ENCODE data around the gene HYAL3. TPM values are rescaled to one million over a fixed set of nuclear protein-coding genes. Genes with fewer than 3 reads are reported as not detected.
"Not testable (repeated sequence)": the region's sequence is repeated elsewhere in the genome, so short reads cannot be mapped to it uniquely, and the experiment has no call there.

HYAL3 gene
- total RNA-seq, 2 experiments from 2014 or later, result 9.7 to 12.7 TPM

GRCh38 chr3:50248387-50248786 is 50.8 kb downstream of the HYAL3 start:
- ATAC-seq (no peak), DNase-seq (no peak)
- POLR2A ChIA-PET, result no interaction called here
- Mint-ChIP-seq H3K27ac (peak overlapping the region; percentile 90), H3K4me1 (ENCODE audit: low read depth) (peaks cover 55% of the 10 kb centered on the region), H3K27me3 (ENCODE audit: low read depth) (no peaks in the 10 kb centered on the region), H3K9me3 (ENCODE audit: insufficient read depth) (no peaks in the 10 kb centered on the region), H3K36me3 (ENCODE audit: low read depth) (peaks cover 40% of the 10 kb centered on the region), H3K4me3 (no peak overlapping the region)
- CTCF ChIA-PET, result interaction anchor here (0.6 to 2.9 kb wide), 3 partner anchors 11 to 54 kb away, joined by 3 to 180 read pairs (median 3); no protein-coding TSS in a partner anchor

- CTCF ChIA-PET, result interaction anchor here (0.6 to 5.0 kb wide), 44 partner anchors 8 to 388 kb away, joined by 3 to 180 read pairs (median 5); partner anchors contain the start of genes GNAI2, GNAT1, HYAL2 and HYAL3
- Mint-ChIP-seq H3K9me3 (ENCODE audit: insufficient read depth) (no peaks in the 10 kb centered on the region), H3K27me3 (ENCODE audit: low read depth) (no peaks in the 10 kb centered on the region), H3K4me1 (ENCODE audit: low read depth) (peaks cover 73% of the 10 kb centered on the region), H3K27ac (peak overlapping the region; percentile 91), H3K36me3 (ENCODE audit: low read depth) (peaks cover 42% of the 10 kb centered on the region), H3K4me3 (peak overlapping the region; percentile 76)
- DNase-seq (peak; percentile 93), ATAC-seq (peak; percentile 81)
- POLR2A ChIA-PET, result interaction anchor here (0.7 to 2.7 kb wide), 6 partner anchors 10 to 81 kb away, joined by 3 to 24 read pairs (median 5); partner anchors contain the start of genes GNAI2, HYAL3, NAA80 and TUSC2
These were observed 52.7 kb downstream of the HYAL3 start for GRCh38 chr3:50246517-50246954.

- H3K27ac Mint-ChIP-seq, result peak overlapping the region; percentile 91
- POLR2A ChIA-PET, result interaction anchor here (0.7 to 2.7 kb wide), 5 partner anchors 9 to 82 kb away, joined by 3 to 24 read pairs (median 5); partner anchors contain the start of genes GNAI2, HYAL3, NAA80 and TUSC2
- no peaks in the 10 kb centered on the region for H3K27me3 Mint-ChIP-seq (ENCODE audit: low read depth)
- DNase-seq (peak; percentile 96), ATAC-seq (peak; percentile 83)
- CTCF ChIA-PET, result interaction anchor here (0.6 to 5.0 kb wide), 41 partner anchors 8 to 388 kb away, joined by 3 to 180 read pairs (median 6); partner anchors contain the start of genes GNAI2, GNAT1, HYAL2 and HYAL3
- peak overlapping the region; percentile 76 for H3K4me3 Mint-ChIP-seq
- no peaks in the 10 kb centered on the region for H3K9me3 Mint-ChIP-seq (ENCODE audit: insufficient read depth)
- H3K4me1 Mint-ChIP-seq (ENCODE audit: low read depth), result peaks cover 74% of the 10 kb centered on the region
- H3K36me3 Mint-ChIP-seq (ENCODE audit: low read depth), result peaks cover 41% of the 10 kb centered on the region
These were observed 53.2 kb downstream of the HYAL3 start for GRCh38 chr3:50245831-50246516.

GRCh38 chr3:50245251-50245745 is 53.9 kb downstream of the HYAL3 start:
- H3K27ac Mint-ChIP-seq, result peak overlapping the region; percentile 91
- ATAC-seq, result no peak
- peak overlapping the region; percentile 76 for H3K4me3 Mint-ChIP-seq
- ChIA-PET POLR2A (interaction anchor here (2.7 kb wide), 1 partner anchor 17 kb away, joined by 23 read pairs; no protein-coding TSS in a partner anchor), CTCF (interaction anchor here (5.0 kb wide), 1 partner anchor 10 kb away, joined by 122 read pairs; the partner anchor contains the start of gene GNAI2)
- no peaks in the 10 kb centered on the region for H3K9me3 Mint-ChIP-seq (ENCODE audit: insufficient read depth)
- no peak for DNase-seq
- H3K36me3 Mint-ChIP-seq (ENCODE audit: low read depth), result peaks cover 41% of the 10 kb centered on the region
- no peaks in the 10 kb centered on the region for H3K27me3 Mint-ChIP-seq (ENCODE audit: low read depth)
- H3K4me1 Mint-ChIP-seq (ENCODE audit: low read depth), result peaks cover 78% of the 10 kb centered on the region

GRCh38 chr3:50244813-50245212 is 54.4 kb downstream of the HYAL3 start:
- ChIA-PET POLR2A (interaction anchor here (2.7 to 4.0 kb wide), 2 partner anchors 17 kb away, joined by 17 to 23 read pairs; no protein-coding TSS in a partner anchor), CTCF (interaction anchor here (1.8 to 5.0 kb wide), 3 partner anchors 10 to 19 kb away, joined by 6 to 122 read pairs (median 55); partner anchors contain the start of gene GNAI2)
- H3K4me3 Mint-ChIP-seq, result peak overlapping the region; percentile 76
- H3K4me1 Mint-ChIP-seq (ENCODE audit: low read depth), result peaks cover 83% of the 10 kb centered on the region
- not testable (repeated sequence) for DNase-seq; H3K27me3 Mint-ChIP-seq (ENCODE audit: low read depth); H3K9me3 Mint-ChIP-seq (ENCODE audit: insufficient read depth); ATAC-seq
- peaks cover 41% of the 10 kb centered on the region for H3K36me3 Mint-ChIP-seq (ENCODE audit: low read depth)
- peak overlapping the region; percentile 91 for H3K27ac Mint-ChIP-seq

- DNase-seq (no peak), ATAC-seq (no peak)
- Mint-ChIP-seq H3K9me3 (ENCODE audit: insufficient read depth) (no peaks in the 10 kb centered on the region), H3K27me3 (ENCODE audit: low read depth) (no peaks in the 10 kb centered on the region), H3K4me1 (ENCODE audit: low read depth) (peaks cover 89% of the 10 kb centered on the region), H3K27ac (peak overlapping the region; percentile 95), H3K36me3 (ENCODE audit: low read depth) (peaks cover 48% of the 10 kb centered on the region), H3K4me3 (no peak overlapping the region)
- ChIA-PET POLR2A (interaction anchor here (0.6 to 4.0 kb wide), 3 partner anchors 8 to 48 kb away, joined by 3 to 17 read pairs (median 3); partner anchors contain the start of genes GNAI2 and IFRD2), CTCF (interaction anchor here (0.6 to 5.0 kb wide), 11 partner anchors 8 to 408 kb away, joined by 3 to 122 read pairs (median 6); partner anchors contain the start of gene GNAI2)
These were observed 55.7 kb downstream of the HYAL3 start for GRCh38 chr3:50243543-50243895.

- Mint-ChIP-seq H3K4me1 (ENCODE audit: low read depth) (peaks cover 88% of the 10 kb centered on the region), H3K27ac (peak overlapping the region; percentile 95), H3K9me3 (ENCODE audit: insufficient read depth) (no peaks in the 10 kb centered on the region), H3K4me3 (peak overlapping the region; percentile 71), H3K27me3 (ENCODE audit: low read depth) (no peaks in the 10 kb centered on the region), H3K36me3 (ENCODE audit: low read depth) (peaks cover 51% of the 10 kb centered on the region)
- DNase-seq, result peak; percentile 52
- POLR2A ChIA-PET, result interaction anchor here (1.1 to 4.0 kb wide), 2 partner anchors 15 to 49 kb away, joined by 3 to 17 read pairs; partner anchors contain the start of gene IFRD2
- CTCF ChIA-PET, result interaction anchor here (0.6 to 5.0 kb wide), 11 partner anchors 8 to 409 kb away, joined by 3 to 122 read pairs (median 6); partner anchors contain the start of gene GNAI2
- ATAC-seq, result no peak
These were observed 56.2 kb downstream of the HYAL3 start for GRCh38 chr3:50242851-50243542.

Other genes starting within 250 kb of the HYAL3 start
- gene RBM5, start 210.5 kb downstream of the HYAL3 start, total RNA-seq, result 100 to 1,000 TPM; 180 to 185 TPM
- not detected for gene SEMA3F, start 144.1 kb downstream of the HYAL3 start, total RNA-seq
- gene GNAT1, start 107.8 kb downstream of the HYAL3 start, total RNA-seq, result not detected
- gene SLC38A3, start 94.1 kb downstream of the HYAL3 start, total RNA-seq, result not detected
- 100 to 1,000 TPM; 515 to 531 TPM for gene GNAI2, start 63.2 kb downstream of the HYAL3 start, total RNA-seq
- under 1 TPM; 0.52 to 0.84 TPM for gene SEMA3B, start 30.3 kb downstream of the HYAL3 start, total RNA-seq
- gene LSMEM2, start 20.3 kb downstream of the HYAL3 start, total RNA-seq, result not detected
- gene IFRD2, start 7.0 kb downstream of the HYAL3 start, total RNA-seq, result 10 to 100 TPM; 81.3 to 85.1 TPM
- 10 to 100 TPM; 26.8 to 28.5 TPM for gene NAA80, start within 50 bp of the HYAL3 start, total RNA-seq
- gene HYAL1, start 4.2 kb upstream of the HYAL3 start, total RNA-seq, result under 1 TPM in 1 of 2 experiments, not detected in 1; 0.16 TPM
- gene HYAL2, start 23.3 kb upstream of the HYAL3 start, total RNA-seq, result 1 to 10 TPM; 6.5 to 6.8 TPM
- 10 to 100 TPM; 18.5 to 20.8 TPM for gene TUSC2, start 28.8 kb upstream of the HYAL3 start, total RNA-seq
- 100 to 1,000 TPM; 172 to 174 TPM for gene RASSF1, start 41.4 kb upstream of the HYAL3 start, total RNA-seq
- 1 to 10 TPM; 5.0 to 5.1 TPM for gene ZMYND10, start 46.3 kb upstream of the HYAL3 start, total RNA-seq
- gene NPRL2, start 51.4 kb upstream of the HYAL3 start, total RNA-seq, result 10 to 100 TPM; 59.8 to 60.3 TPM
- 10 to 100 TPM; 42.5 to 43.6 TPM for gene CYB561D2, start 51.5 kb upstream of the HYAL3 start, total RNA-seq
- gene TMEM115, start 60.1 kb upstream of the HYAL3 start, total RNA-seq, result 10 to 100 TPM; 18.0 to 18.9 TPM
- under 1 TPM; 0.78 to 0.95 TPM for gene CACNA2D2, start 204.2 kb upstream of the HYAL3 start, total RNA-seq

Measured in activated CD8-positive, alpha-beta T cell treated with anti-CD3 and anti-CD28 coated beads, Interleukin-2, amount 10 ng/mL, durations not matched to agents 7 days and 5 days (primary cell).